ENCODE measurements around the gene UCN2.

- TF ChIP-seq CTCF (conservative IDR thresholded peaks at IDR 0.05; ENCODE audit: low read depth, low read length) (no peak), EZH2 (IDR thresholded peaks at IDR 0.05; ENCODE audit: borderline replicate concordance, low read depth, low read length, poor library complexity, severe bottlenecking) (no peak)
These were observed 48.7 kb upstream of the UCN2 start for GRCh38 chr3:48612309-48612708.
